Activated CD4-positive, alpha-beta T cell treated with anti-CD3 and anti-CD28 coated beads, Interleukin-2, Interleukin-6, amounts not matched to agents 100 ng/mL and 50 ng/mL, durations not matched to agents 16 hours and 8 hours (primary cell): Measurements from ENCODE around the gene CRELD1.
A peak's percentile ranks its signal among the peaks of the same experiment; 100 is the strongest.

Experiments used
- DNase-seq: peaks from one replicate; pipeline ENCODE4 v3.0.0-alpha.2; 2020

CRELD1 gene

DNA sequence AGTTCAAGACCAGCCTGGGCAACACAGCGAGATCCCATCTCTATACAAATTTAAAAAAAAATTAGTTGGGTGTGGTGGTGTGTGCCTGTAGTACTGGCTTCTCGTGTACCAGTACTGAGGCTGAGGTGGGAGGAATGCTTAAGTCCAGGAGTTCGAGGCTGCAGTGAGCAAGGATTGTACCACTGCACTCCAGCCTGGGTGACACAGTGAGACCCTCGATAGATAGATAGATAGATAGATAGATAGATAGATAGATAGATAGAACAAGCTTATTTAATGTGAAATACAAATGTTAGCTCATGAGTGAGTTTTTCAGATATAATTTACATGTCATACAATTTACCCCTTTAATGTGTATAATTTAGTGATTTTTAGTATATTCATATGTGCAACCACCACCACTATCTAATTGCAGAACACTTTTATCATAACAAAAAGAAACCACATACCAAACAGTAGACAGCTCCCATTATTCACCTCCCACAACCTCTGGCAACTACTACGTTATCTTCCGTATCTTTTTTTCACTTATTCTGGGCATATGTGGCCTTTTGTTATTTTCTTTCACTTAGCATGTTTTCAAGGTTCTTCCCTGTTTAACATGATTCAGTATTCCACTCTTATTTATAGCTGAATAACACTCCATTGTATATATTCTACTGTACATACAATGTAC lies 31.7 kb downstream of the CRELD1 start:
- no peak for DNase-seq

DNA sequence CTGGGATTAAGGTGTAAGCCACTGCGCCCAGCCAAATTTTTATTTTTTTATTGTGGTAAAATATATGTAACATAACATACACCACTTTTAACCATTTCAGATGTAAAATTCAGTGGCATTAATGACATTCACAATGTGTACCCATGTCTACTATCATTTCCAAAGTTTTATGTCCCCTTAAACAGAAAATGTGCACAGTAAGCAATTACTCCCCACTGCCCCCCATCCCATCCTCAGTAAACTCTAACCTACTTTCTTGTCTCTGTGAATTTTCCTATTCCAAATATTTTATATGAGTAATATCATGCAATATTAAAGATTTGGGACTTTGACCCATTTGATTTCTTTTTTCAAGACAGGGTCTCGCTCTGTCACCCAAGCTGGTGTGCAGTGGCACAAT lies 33.2 kb downstream of the CRELD1 start:
- DNase-seq = no peak

DNA sequence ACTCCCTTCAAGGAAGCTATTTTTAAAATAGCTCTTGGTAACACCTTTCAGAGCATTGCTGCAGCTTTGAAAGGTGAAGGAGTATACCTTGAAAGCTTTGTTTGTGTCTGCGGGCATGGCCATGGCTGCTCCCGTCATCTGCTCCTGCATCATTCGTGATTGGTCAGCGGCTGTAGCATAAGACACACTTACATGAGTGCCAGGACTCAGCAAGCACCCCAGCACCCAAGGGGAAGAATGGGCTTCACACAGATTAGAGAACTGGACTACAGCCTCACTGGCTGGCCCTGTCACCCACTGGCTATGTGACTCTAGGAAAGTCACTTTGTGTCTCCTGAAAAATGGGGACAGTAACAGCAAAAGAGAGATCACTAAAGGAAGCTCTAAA lies 36.0 kb downstream of the CRELD1 start:
- DNase-seq = no peak

DNA sequence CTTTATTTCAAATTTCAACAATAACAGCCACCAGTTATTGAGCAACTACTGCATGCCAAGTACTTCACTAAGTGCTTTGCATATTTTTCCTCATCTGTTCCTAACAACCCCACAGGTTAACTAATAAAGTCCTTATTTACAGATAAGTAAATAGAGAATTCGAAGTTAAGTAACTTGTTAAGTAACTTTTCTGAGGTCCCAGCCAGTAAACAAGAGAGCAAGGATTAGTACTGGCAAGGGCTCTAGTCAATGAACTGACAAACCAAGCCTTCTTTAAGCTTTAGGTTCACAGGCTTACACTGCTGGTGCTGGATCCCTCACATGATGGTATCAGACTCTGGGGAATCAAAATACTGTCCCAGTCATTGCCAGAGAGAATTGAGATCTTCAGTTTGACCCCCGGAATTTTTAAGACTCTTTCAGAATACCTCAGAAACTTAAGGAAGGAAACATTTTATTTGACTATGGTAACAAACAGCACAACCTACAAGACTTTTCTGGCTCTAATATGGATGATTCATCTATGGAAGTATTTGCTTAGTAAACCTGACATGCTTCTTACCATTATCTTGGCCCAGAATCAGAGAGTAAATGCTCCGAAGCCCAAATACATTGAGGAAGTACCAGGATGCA lies 36.5 kb downstream of the CRELD1 start:
- DNase-seq = no peak

DNA sequence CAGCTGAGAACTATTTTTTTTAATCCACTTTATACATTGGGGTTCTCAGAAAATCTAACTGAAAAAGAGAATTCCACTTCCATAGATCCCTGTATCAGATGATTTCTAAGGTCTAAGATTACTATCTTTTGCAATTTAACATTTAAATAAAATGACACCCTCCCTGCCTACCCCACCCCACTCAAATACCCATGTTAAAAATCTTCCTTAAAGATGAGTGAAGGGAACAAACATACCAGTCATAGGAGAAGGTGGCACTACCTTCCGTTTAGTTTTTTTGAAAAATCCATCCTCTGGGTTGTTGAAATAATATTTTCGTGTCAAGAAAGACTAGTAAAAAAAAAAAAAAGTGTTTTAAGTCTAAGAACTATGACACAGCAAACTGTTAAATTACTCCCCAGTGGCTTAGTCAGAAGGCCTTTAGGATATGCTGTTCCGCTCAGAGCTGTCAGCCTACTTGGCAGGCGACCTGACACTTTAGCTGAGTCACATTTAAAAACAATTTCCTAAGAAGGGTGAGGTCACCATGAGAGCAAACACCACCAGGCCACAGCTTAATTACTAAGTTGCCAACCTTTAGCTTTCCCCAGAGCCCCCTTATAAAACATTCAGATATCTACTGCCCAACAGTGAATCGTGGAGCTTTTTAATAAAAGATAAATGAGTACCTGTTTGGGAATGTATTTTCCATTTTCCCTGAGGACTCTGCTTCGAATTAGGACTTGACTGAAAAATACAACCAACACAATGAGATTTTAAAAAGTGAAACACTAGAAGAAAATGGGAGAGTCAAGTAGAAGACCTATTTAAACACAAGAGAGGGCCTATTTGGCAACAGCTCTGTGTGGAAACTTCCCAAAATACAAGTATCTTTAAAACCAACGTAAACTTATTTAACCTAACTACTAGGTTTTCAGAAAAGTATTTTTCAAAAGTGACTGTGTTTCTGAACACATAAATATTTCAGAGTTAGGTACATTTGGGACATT lies 43.4 kb downstream of the CRELD1 start:
- DNase-seq = peak; percentile 83

DNA sequence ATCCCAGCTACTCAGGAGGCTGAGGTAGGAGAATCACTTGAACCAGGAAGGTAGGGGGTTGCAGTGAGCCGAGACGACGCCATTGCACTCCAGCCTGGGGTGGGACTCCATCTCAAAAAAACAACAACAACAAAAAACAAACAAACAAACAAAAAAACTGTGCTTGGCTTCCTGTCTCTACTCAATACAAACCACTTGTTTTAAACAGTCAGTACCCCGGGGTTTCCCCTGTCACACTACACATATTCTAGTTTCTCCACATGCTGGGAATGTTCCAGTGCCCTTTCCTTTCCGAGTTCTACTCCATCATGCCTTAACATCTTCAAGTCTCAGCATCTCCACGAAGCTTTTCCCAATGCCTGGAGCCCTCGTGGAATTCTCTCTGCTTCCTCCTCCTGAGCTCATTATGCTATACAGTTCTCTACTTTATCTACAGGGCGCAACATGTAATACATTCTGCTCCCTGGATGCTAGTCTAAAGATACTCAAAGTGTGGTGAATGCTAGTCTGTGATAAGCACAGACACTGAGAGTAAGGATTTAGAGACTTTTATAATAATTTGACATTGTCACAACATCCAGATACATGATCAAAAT lies 45.2 kb downstream of the CRELD1 start:
- no peak for DNase-seq

DNA sequence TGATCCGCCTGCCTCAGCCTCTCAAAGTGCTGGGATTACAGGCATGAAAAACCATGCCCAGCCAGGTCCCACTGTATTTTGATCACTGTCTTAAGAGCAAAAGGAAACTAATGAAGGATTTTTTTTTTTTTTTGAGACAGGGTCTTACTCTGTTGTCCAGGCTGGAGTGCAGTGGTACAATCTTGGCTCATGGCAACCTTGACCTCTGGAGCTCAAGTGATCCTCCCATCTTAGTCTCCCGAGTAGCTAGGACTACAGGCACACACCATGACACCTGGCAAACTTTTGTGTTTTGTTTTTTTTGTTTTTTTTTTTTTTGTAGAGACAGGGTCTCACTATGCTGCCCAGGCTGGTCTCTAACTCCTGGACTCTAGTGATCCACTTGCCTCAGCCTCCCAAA lies 46.6 kb downstream of the CRELD1 start:
- no peak for DNase-seq

DNA sequence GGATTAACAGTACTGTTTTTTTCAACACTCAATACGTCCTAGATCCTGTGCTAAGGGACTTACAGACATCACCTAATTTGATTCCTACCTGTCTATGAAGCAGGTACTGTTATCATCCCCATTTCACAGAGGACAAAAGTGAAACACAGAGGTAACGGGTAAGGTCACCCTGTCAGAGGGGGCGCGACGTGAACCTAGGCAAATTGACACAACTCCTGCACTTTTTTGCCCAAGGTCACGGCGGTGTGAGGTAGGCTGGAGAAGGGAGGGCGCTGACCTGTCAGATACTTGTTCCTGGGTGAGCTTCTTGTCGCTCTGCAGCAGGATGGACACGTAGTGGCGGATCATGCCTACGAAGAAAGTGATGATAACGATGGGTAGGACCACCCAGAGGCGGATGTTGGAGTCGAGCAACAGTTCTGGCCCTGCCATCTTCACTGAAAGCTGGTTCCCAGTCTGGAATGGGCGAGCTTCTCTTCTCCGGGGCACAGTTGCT lies 52.6 kb downstream of the CRELD1 start:
- no peak for DNase-seq

DNA sequence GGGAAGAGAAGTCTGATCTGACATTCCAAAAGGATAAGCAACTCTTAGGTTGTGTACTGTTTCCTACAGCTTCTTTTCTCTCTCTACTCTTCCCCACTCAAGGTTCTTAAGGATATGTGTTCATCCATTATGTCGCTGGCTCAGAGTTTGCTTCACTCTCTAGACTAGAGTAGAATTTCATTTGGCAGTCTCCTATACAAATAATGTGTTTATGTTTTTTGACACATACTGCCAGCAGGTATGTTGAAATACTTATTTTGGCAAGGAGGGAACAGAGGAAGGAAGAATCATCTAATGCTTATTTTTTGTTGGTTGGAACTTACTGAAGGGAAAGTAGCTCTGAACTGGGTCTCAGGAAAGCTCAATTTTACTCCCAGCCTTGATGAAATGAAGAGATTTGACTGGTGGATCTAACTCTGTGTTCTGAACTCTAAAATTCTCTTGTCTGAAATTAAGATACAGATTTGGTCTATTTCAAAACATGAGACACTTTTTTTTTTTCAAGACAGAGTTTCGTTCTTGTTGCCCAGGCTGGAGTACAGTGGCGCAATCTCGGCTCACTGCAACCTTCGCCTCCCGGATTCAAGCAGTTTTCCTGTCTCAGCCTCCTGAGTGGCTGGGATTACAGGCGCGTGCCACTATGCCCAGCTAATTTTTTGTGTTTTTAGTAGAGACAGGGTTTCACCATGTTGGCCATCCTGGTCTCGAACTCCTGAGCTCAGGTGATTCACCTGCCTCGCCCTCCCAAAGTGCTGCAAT lies 60.6 kb downstream of the CRELD1 start:
- DNase-seq = no peak
